K562 (cell line): ENCODE results near the gene UVRAG. TPM values are rescaled to one million over a fixed set of nuclear protein-coding genes. Genes with fewer than 3 reads are reported as not detected.

Experiments
- CTCF ChIP-seq, 3 experiments: IDR thresholded peaks in 2 of 3; conservative IDR thresholded peaks in 1 of 3; 2 replicates each; pipeline ENCODE4 v1.5.1; 2011 to 2012; ENCODE audit warnings: low read length in 3 of 3, mild to moderate bottlenecking in 3 of 3, control low read depth in 2 of 3, improper control_type of control experiment in 1 of 3, inconsistent platforms in 1 of 3, low read depth in 1 of 3, mixed read lengths in 1 of 3, moderate library complexity in 1 of 3; ENCODE audit not compliant: insufficient read depth in 2 of 3
- DMBX1 ChIP-seq: fragments of 250-450 bp; sonication (Bioruptor Pico); IDR thresholded peaks from 2 replicates; pipeline ENCODE4 v1.8.0; 2022; ENCODE audit warnings: inconsistent platforms, mild to moderate bottlenecking, moderate library complexity, borderline replicate concordance
- DPF2 ChIP-seq: fragments of 450-650 bp; IDR thresholded peaks from 2 replicates; pipeline ENCODE4 v1.6.1; 2016
- E2F5 ChIP-seq: sonication (generic); formaldehyde crosslinking; IDR thresholded peaks from 2 replicates; pipeline ENCODE4 v1.8.0; 2022; ENCODE audit warnings: mild to moderate bottlenecking, missing genetic modification reagents
- EHMT2 ChIP-seq: fragments of 450-650 bp; IDR thresholded peaks from 2 replicates; pipeline ENCODE4 v1.6.1; 2018; ENCODE audit warnings: antibody characterized with exemption
- FOSL1 ChIP-seq: fragments of 200-800 bp; sonication (Bioruptor generic); conservative IDR thresholded peaks from 2 replicates; pipeline ENCODE4 v1.6.1; 2016; ENCODE audit warnings: missing genetic modification characterization, missing compliant biosample characterization
- HDAC1 ChIP-seq, 2 experiments: fragments of 450-650 bp; IDR thresholded peaks; 2 replicates each; pipeline ENCODE4 v1.6.1; 2016 to 2017; ENCODE audit warnings: inconsistent platforms in 1 of 2, mild to moderate bottlenecking in 1 of 2, moderate library complexity in 1 of 2
- LEF1 ChIP-seq: fragments of 450-650 bp; IDR thresholded peaks from 2 replicates; pipeline ENCODE4 v1.6.1; 2016; ENCODE audit warnings: mild to moderate bottlenecking
- MAX ChIP-seq: sonication (generic); formaldehyde crosslinking; IDR thresholded peaks from 2 replicates; pipeline ENCODE4 v1.9.0; 2022; ENCODE audit warnings: mild to moderate bottlenecking, missing genetic modification reagents
- NBN ChIP-seq: fragments of 450-650 bp; IDR thresholded peaks from 2 replicates; pipeline ENCODE4 v1.6.1; 2016; ENCODE audit warnings: low read depth, mild to moderate bottlenecking
- OTX1 ChIP-seq: fragments of 450-650 bp; formaldehyde crosslinking; IDR thresholded peaks from 2 replicates; pipeline ENCODE4 v1.4.0; 2022; ENCODE audit warnings: mild to moderate bottlenecking
- RBM25 ChIP-seq: fragments of 200-400 bp; formaldehyde crosslinking; IDR thresholded peaks from 2 replicates; pipeline ENCODE4 v1.6.1; 2018; ENCODE audit warnings: low read length, low read depth, moderate library complexity; ENCODE audit not compliant: severe bottlenecking
- REST ChIP-seq, 2 experiments: fragments of 450-650 bp; formaldehyde crosslinking in 1 of 2; IDR thresholded peaks; 2 replicates each; pipeline versions ENCODE4 v1.4.0 to v1.6.1; 2014 to 2020; ENCODE audit warnings: mild to moderate bottlenecking in 2 of 2, borderline replicate concordance in 1 of 2, low read depth in 1 of 2
- SMARCA5 ChIP-seq: fragments of 450-650 bp; IDR thresholded peaks from 2 replicates; pipeline ENCODE4 v1.6.1; 2016
- SPI1 ChIP-seq: IDR thresholded peaks from 2 replicates; pipeline ENCODE4 v1.6.1; 2011; ENCODE audit warnings: low read depth, low read length, control low read depth, borderline replicate concordance
- XRCC4 ChIP-seq: IDR thresholded peaks from one replicate; pipeline ENCODE4 v1.6.1; 2011; ENCODE audit not compliant: insufficient read depth, insufficient read length; ENCODE audit errors: extremely low read depth
- ZNF431 ChIP-seq: sonication (generic); formaldehyde crosslinking; IDR thresholded peaks from 2 replicates; pipeline ENCODE4 v1.8.0; 2022; ENCODE audit warnings: mild to moderate bottlenecking, missing genetic modification reagents
- polyA plus RNA-seq, 8 experiments: library from polyadenylated mRNA; depleted of rRNA in 4 of 8; stranded (reverse) in 5 of 8; unstranded in 3 of 8; fragments of >200 nt; fragmentation: Nextera tagmentation in 2 of 8; fragmentation: Illumina TruSeq in 1 of 8; extraction: Ambion mirVana in 2 of 8; extraction: Trizol in 1 of 8; gene quantifications; 2 replicates each; pipeline versions ENCODE4 v1.2.1 to v1.2.3, GENCODE V29; 2011 to 2014; ENCODE audit warnings: inconsistent platforms in 1 of 8, missing spikeins in 1 of 8
- total RNA-seq, 7 experiments: library from RNA; depleted of rRNA in 6 of 7; stranded (reverse); fragments of >200 nt in 6 of 7; fragmentation: Illumina TruSeq in 2 of 7; extraction: Trizol in 2 of 7; gene quantifications; 2 replicates each; pipeline versions ENCODE4 v1.2.1 to v1.2.3, GENCODE V29; 2011 to 2021; ENCODE audit warnings: low replicate concordance in 1 of 7

UVRAG gene
- total and polyA plus RNA-seq, 9 of the 15 experiments (the other 6 are each of a cell fraction or from before 2014, with no cell fraction given): 3.1 to 17.8 (median 12.4) TPM

GRCh38 chr11:75816561-75817239 lies 1.7 kb downstream of the UVRAG start (continued):
- TF ChIP-seq REST (IDR thresholded peaks at IDR 0.05; ENCODE audit: borderline replicate concordance) (no peak), REST (CRISPR knock-in tag; IDR thresholded peaks at IDR 0.05; ENCODE audit: low read depth) (no peak), CTCF (IDR thresholded peaks at IDR 0.05 in 2 of 3, conservative IDR thresholded peaks at IDR 0.05 in 1 of 3; ENCODE audit: insufficient read depth in 2 of 3, low read depth in 1 of 3, low read length in 3 of 3) (no peak), E2F5 (no peak), XRCC4 (no peak), NBN (0 out of 2 replicates have a peak, but pooled peaks have one; percentile 38), FOSL1 (tag) (0 out of 2 replicates have a peak, but pooled peaks have one; percentile 7), EHMT2 (0 out of 2 replicates have a peak, but pooled peaks have one; percentile 49), OTX1 (CRISPR knock-in tag) (0 out of 2 replicates have a peak, but pooled peaks have one; percentile 24), MAX (CRISPR knock-in tag) (peak; percentile 68), ZNF431 (0 out of 2 replicates have a peak, but pooled peaks have one; percentile 44), DMBX1 (no peak), LEF1 (peak; percentile 56), RBM25 (peak; percentile 37), SMARCA5 (0 out of 2 replicates have a peak, but pooled peaks have one; percentile 41), DPF2 (peak; percentile 38), HDAC1 (IDR thresholded peaks at IDR 0.05) (peak in 1 of 2 experiments; percentile 66; a peak in 1 of 4 replicates), SPI1 (peak; percentile 73; the same call in 1 of the 2 replicates)
